ENCODE data around the gene SIGLEC10.

The SIGLEC10 gene

GRCh38 chr19:51387924-51388389, 29.5 kb downstream of the SIGLEC10 start, which contains the start of gene LIM2:
LIM2 (minus strand) TSS chr19:51387974; CDS start chr19:51387443, 531 bp downstream.
- H2AFZ ChIP-seq (ENCODE audit: low read length): no peak within 1 kb of the TSS
- H3K9ac ChIP-seq (ENCODE audit: low read length): no peak within 1 kb of the TSS
- H3K36me3 ChIP-seq (replicated peaks; ENCODE audit: insufficient read depth, low read length): no peaks in the 10 kb centered on the region
- no peaks in the 10 kb centered on the region for H3K9me2 ChIP-seq (replicated peaks; ENCODE audit: insufficient read depth, low read length)
- no peak for DNase-seq
- TF ChIP-seq EZH2phosphoT487 (IDR thresholded peaks at IDR 0.05; ENCODE audit: low read length): no peak
- no peak for TF ChIP-seq EZH2 (optimal IDR thresholded peaks at IDR 0.05; ENCODE audit: low read depth, low read length)
- TF ChIP-seq CTCF (IDR thresholded peaks at IDR 0.05; ENCODE audit: low read length): no peak
- no peak within 1 kb of the TSS for H3K27ac ChIP-seq (ENCODE audit: low read length)
- no peak within 1 kb of the TSS for H3K4me3 ChIP-seq (ENCODE audit: low read length)
- no peaks in the 10 kb centered on the region for H4K20me1 ChIP-seq (ENCODE audit: insufficient read depth, low read length)
- no peaks in the 10 kb centered on the region for H3K4me1 ChIP-seq (ENCODE audit: low read length)
- H3K27me3 ChIP-seq (replicated peaks; ENCODE audit: insufficient read depth, low read length): no peaks in the 10 kb centered on the region
- H3K4me2 ChIP-seq (ENCODE audit: low read depth, low read length): no peak within 1 kb of the TSS
- H3F3A ChIP-seq (ENCODE audit: insufficient read depth, low read length): no peaks in the 10 kb centered on the region
- no peaks in the 10 kb centered on the region for H3K9me3 ChIP-seq (replicated peaks; ENCODE audit: insufficient read depth, low read length)
- H3K79me2 ChIP-seq (ENCODE audit: low read length): no peaks in the 10 kb centered on the region

DNA sequence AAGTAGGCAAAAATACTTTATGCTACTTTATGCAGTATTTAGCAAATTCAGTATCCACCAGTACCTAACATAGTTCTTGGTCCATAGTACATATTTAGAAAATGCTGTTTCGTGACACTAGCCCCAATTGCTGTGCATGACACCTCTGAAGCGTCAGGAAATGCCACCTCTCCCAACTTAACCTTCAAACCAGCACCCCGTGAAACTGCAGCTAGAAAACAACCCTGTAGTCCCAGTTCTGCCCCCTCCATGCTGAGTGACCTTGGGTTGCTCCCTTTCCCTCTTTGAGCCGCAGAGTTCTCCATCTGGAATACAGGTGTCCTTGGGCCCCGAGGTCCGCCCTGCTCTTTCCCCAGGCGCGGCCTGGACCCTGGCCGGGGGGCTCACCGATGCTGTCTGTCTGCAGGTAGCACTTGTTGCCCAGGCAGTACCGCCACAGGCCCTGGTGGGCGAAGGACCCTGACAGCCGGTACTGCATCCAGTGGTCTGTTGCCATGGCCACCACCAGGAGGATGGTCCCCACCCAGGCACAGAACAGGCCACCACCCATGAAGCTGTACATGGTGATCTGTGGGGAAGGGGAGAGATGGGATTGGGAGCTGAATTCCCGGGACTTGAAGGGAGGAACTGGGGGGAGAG, 30.4 kb downstream of the SIGLEC10 start:
- no peaks in the 10 kb centered on the region for H3K9me3 ChIP-seq (replicated peaks; ENCODE audit: insufficient read depth, low read length)
- no peak overlapping the region for H2AFZ ChIP-seq (ENCODE audit: low read length)
- H3F3A ChIP-seq (ENCODE audit: insufficient read depth, low read length): no peaks in the 10 kb centered on the region
- H3K27me3 ChIP-seq (replicated peaks; ENCODE audit: insufficient read depth, low read length): no peaks in the 10 kb centered on the region
- no peaks in the 10 kb centered on the region for H3K36me3 ChIP-seq (replicated peaks; ENCODE audit: insufficient read depth, low read length)
- no peaks in the 10 kb centered on the region for H3K4me1 ChIP-seq (ENCODE audit: low read length)
- H3K9ac ChIP-seq (ENCODE audit: low read length): no peak overlapping the region
- TF ChIP-seq EZH2phosphoT487 (IDR thresholded peaks at IDR 0.05; ENCODE audit: low read length) (no peak), EZH2 (optimal IDR thresholded peaks at IDR 0.05; ENCODE audit: low read depth, low read length) (no peak), CTCF (IDR thresholded peaks at IDR 0.05; ENCODE audit: low read length) (no peak)
- no peak overlapping the region for H3K4me2 ChIP-seq (ENCODE audit: low read depth, low read length)
- no peak overlapping the region for H3K4me3 ChIP-seq (ENCODE audit: low read length)
- no peaks in the 10 kb centered on the region for H3K79me2 ChIP-seq (ENCODE audit: low read length)
- H3K27ac ChIP-seq (ENCODE audit: low read length): no peak overlapping the region
- no peaks in the 10 kb centered on the region for H4K20me1 ChIP-seq (ENCODE audit: insufficient read depth, low read length)
- DNase-seq: no peak
- no peaks in the 10 kb centered on the region for H3K9me2 ChIP-seq (replicated peaks; ENCODE audit: insufficient read depth, low read length)

- no peak for TF ChIP-seq EZH2 (optimal IDR thresholded peaks at IDR 0.05; ENCODE audit: low read depth, low read length)
- TF ChIP-seq EZH2phosphoT487 (IDR thresholded peaks at IDR 0.05; ENCODE audit: low read length): no peak
- no peak for TF ChIP-seq CTCF (IDR thresholded peaks at IDR 0.05; ENCODE audit: low read length)
- no peaks in the 10 kb centered on the region for H3K4me1 ChIP-seq (ENCODE audit: low read length)
- no peaks in the 10 kb centered on the region for H3K36me3 ChIP-seq (replicated peaks; ENCODE audit: insufficient read depth, low read length)
- DNase-seq: no peak
- H3K9ac ChIP-seq (ENCODE audit: low read length): no peak overlapping the region
- no peaks in the 10 kb centered on the region for H3K79me2 ChIP-seq (ENCODE audit: low read length)
- H4K20me1 ChIP-seq (ENCODE audit: insufficient read depth, low read length): no peaks in the 10 kb centered on the region
- no peak overlapping the region for H3K4me3 ChIP-seq (ENCODE audit: low read length)
- H3F3A ChIP-seq (ENCODE audit: insufficient read depth, low read length): no peaks in the 10 kb centered on the region
- no peak overlapping the region for H2AFZ ChIP-seq (ENCODE audit: low read length)
- no peaks in the 10 kb centered on the region for H3K27me3 ChIP-seq (replicated peaks; ENCODE audit: insufficient read depth, low read length)
- H3K4me2 ChIP-seq (ENCODE audit: low read depth, low read length): no peak overlapping the region
- H3K9me2 ChIP-seq (replicated peaks; ENCODE audit: insufficient read depth, low read length): no peaks in the 10 kb centered on the region
- H3K9me3 ChIP-seq (replicated peaks; ENCODE audit: insufficient read depth, low read length): no peaks in the 10 kb centered on the region
- H3K27ac ChIP-seq (ENCODE audit: low read length): no peak overlapping the region
Observed at GRCh38 chr19:51382004-51382403, 35.4 kb downstream of the SIGLEC10 start.
